ENCODE data around the gene SERPINA12.

SERPINA12 gene

GRCh38 chr14:94464290-94464689, 45.0 kb downstream of the SERPINA12 start:
- no peak for DNase-seq (ENCODE audit: low read depth)
- TF ChIP-seq, protein P1, sequence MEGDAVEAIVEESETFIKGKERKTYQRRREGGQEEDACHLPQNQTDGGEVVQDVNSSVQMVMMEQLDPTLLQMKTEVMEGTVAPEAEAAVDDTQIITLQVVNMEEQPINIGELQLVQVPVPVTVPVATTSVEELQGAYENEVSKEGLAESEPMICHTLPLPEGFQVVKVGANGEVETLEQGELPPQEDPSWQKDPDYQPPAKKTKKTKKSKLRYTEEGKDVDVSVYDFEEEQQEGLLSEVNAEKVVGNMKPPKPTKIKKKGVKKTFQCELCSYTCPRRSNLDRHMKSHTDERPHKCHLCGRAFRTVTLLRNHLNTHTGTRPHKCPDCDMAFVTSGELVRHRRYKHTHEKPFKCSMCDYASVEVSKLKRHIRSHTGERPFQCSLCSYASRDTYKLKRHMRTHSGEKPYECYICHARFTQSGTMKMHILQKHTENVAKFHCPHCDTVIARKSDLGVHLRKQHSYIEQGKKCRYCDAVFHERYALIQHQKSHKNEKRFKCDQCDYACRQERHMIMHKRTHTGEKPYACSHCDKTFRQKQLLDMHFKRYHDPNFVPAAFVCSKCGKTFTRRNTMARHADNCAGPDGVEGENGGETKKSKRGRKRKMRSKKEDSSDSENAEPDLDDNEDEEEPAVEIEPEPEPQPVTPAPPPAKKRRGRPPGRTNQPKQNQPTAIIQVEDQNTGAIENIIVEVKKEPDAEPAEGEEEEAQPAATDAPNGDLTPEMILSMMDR (conservative IDR thresholded peaks at IDR 0.05; ENCODE audit: low read depth, low read length) = no peak
- no peak overlapping the region for H3K4me3 ChIP-seq (ENCODE audit: low read length)

GRCh38 chr14:94462763-94463572, 46.3 kb downstream of the SERPINA12 start:
- TF ChIP-seq, protein P1 (conservative IDR thresholded peaks at IDR 0.05; ENCODE audit: low read depth, low read length) = no peak
- no peak for DNase-seq (ENCODE audit: low read depth)
- no peak overlapping the region for H3K4me3 ChIP-seq (ENCODE audit: low read length)

GRCh38 chr14:94462219-94462551, 47.1 kb downstream of the SERPINA12 start:
- TF ChIP-seq, protein P1 (conservative IDR thresholded peaks at IDR 0.05; ENCODE audit: low read depth, low read length) = no peak
- no peak for DNase-seq (ENCODE audit: low read depth)
- H3K4me3 ChIP-seq (ENCODE audit: low read length) = no peak overlapping the region

- TF ChIP-seq, protein P1 (conservative IDR thresholded peaks at IDR 0.05; ENCODE audit: low read depth, low read length) = no peak
- H3K4me3 ChIP-seq (ENCODE audit: low read length) = no peak overlapping the region
- no peak for DNase-seq (ENCODE audit: low read depth)
Measured at GRCh38 chr14:94461526-94462218, 47.6 kb downstream of the SERPINA12 start.

DNA sequence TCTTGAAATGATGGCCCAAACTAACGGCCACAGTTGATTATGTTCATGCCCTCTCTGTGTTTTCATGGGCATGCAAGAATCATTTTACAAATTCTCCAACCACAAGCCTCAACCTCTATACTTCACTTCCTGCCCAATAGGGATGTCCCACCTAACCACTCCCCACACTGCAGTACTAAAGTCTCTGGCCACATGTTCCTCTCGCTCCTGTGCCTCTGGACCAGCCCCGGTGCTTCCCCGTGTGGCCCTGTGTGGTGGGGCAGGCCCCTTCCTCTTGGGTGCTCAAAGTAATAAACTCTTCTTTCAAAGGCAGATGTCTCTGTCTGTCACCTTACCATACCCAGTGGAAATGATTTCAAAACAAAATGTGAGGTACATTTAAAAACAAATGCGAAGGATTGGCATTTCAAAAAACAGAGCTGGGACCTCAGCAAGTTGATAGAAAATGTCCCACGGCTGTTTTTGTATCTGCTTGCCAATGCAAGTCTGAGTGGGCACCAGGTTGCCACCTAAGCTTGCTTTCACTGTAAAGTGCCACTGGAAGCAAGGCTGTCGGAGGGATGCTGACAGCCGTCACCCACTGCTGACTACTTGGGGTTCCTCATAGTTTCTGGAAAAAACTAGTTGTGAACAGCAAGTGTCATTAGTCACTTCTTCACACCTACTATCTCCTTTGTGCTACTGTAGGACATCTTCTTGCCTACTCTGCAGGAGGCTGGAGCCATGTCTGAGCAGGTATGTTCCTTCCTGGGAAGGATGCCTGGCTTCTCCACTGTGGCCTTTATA, 48.4 kb downstream of the SERPINA12 start:
- DNase-seq (ENCODE audit: low read depth) = no peak
- no peak overlapping the region for H3K4me3 ChIP-seq (ENCODE audit: low read length)
- TF ChIP-seq, protein P1 (conservative IDR thresholded peaks at IDR 0.05; ENCODE audit: low read depth, low read length) = no peak

DNA sequence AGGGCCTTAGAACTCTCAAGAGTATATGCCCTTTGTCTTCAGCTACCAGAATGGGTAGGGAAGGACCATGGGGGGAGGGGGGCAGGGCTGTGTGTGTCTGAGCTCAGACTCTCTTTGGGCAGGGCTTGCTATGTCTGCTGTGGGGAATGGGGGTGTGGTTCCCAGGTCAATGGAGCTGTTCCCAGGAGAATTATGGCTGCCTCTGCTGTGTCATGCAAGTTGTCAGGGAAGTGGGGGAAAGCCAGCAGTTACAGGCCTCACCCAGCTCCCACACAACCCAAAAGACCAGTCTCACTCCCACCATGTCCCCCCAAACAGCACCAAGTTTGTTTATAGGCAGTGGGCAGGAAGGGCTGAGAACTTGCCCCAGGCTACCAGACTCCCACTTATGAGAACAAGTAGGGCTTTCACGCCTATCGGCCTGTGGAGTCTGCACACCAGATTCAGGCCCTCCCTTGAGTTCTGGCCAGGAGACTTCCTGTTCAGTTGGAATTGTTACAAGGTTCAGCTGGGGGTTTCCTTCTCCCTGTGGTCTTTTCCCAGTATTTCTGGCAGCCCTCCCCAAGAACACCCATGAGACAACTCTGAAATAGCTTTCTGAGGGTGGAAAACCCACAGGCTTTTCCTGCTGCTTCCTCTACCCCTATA, 50.6 kb downstream of the SERPINA12 start:
- DNase-seq (ENCODE audit: low read depth) = no peak
- no peak overlapping the region for H3K4me3 ChIP-seq (ENCODE audit: low read length)
- TF ChIP-seq, protein P1 (conservative IDR thresholded peaks at IDR 0.05; ENCODE audit: low read depth, low read length) = no peak

Measured in retinal pigment epithelial cell (primary cell).